Esophagus (tissue), 2 donors: ENCODE measurements around the gene DAAM2. TPM values are rescaled to one million over a fixed set of nuclear protein-coding genes. Genes with fewer than 3 reads are reported as not detected.

ENCODE experiments used
- H3K27ac ChIP-seq, 2 donors: one replicate each; pipeline ENCODE4 v1.5.1; 2013; ENCODE audit warnings: low read depth in 2 of 2, mild to moderate bottlenecking in 2 of 2, inconsistent platforms in 1 of 2, low read length in 1 of 2, moderate library complexity in 1 of 2
- H3K27me3 ChIP-seq, 2 donors: one replicate each; pipeline ENCODE4 v1.6.1; 2013; ENCODE audit warnings: low read length in 2 of 2, control low read depth in 1 of 2, mild to moderate bottlenecking in 1 of 2; ENCODE audit not compliant: insufficient read depth in 2 of 2, control insufficient read depth in 1 of 2
- H3K36me3 ChIP-seq, 2 donors: one replicate each; pipeline ENCODE4 v1.6.1; 2013; ENCODE audit warnings: low read length in 1 of 2; ENCODE audit not compliant: control insufficient read depth in 2 of 2, insufficient read depth in 2 of 2
- H3K4me1 ChIP-seq, 2 donors: one replicate each; pipeline ENCODE4 v1.6.1; 2013; ENCODE audit warnings: low read length in 1 of 2; ENCODE audit not compliant: control insufficient read depth in 2 of 2, insufficient read depth in 2 of 2
- H3K4me3 ChIP-seq, 2 donors: one replicate each; pipeline ENCODE4 v1.5.1; 2013; ENCODE audit warnings: low read length in 2 of 2, mild to moderate bottlenecking in 2 of 2, low read depth in 1 of 2, moderate library complexity in 1 of 2
- H3K9me3 ChIP-seq, 2 donors: one replicate each; pipeline ENCODE4 v1.6.1; 2013; ENCODE audit warnings: mild to moderate bottlenecking in 2 of 2, low read depth in 1 of 2, low read length in 1 of 2, moderate library complexity in 1 of 2; ENCODE audit not compliant: control insufficient read depth in 2 of 2, insufficient read depth in 1 of 2
- WGBS, 2 donors: extraction: QIAGEN DNeasy Blood & Tissue Kit; methylation state at CpG; one replicate each; pipeline ENCODE4 v1.1.7; 2013; 5-methylcytosine and 5-hydroxymethylcytosine counted together
- polyA plus RNA-seq, 2 donors: library from polyadenylated mRNA; stranded (reverse); fragments of 200-250 nt; gene quantifications; one replicate each; pipeline ENCODE4 v1.2.3, GENCODE V29; 2013
- donor health status: healthy with polysubstance abuse.
- donor health status: Bipolar disorder and iron deficiency.

The DAAM2 gene
- polyA plus RNA-seq, 2 donors, result 10.7 to 11.3 TPM

DNA sequence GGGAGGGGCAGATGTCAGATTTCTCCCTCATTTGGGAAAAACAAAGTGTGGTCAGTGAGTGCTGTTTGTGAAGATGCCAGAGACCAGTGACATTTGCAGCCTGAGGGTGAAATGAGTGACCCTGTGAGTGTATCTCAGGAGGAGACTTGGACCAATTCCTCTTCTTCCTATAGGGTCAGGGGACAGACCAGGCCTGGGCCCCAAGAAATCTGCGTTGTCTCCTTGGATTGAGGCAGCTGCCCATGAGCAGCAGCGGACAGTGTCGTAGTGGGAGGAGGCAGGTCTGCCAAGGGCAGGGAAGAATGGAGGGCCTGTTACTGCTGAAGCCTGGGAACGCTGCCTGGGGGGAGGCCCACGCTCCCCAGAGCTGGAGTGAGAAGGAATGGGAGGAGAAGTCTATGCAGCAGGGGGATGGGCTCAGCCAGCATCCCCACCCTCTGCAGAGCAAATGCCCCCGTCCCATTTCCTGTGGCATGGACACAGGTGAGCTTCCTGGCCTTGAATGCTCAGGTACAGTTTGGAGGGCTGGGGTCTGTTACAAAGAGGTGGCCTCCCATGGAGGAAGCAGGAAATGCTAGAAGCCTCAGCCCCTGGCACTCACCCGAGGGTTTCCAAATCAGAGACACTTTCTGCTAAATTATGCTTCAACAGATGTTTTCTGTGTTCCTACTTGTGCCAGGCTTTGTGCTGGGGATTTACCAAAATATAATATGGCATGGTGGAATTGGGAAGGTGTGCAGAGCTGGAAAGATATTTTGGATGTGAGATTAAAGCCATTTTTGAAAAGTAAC is 29.8 kb downstream of the DAAM2 start:
- Histone ChIP-seq H3K9me3 (no peaks in the 10 kb centered on the region), H3K36me3 (no peaks in the 10 kb centered on the region), H3K4me3 (no peak overlapping the region), H3K27ac (peak overlapping the region; percentile 74 to 77), H3K4me1 (peaks cover 7 to 8% of the 10 kb centered on the region in 2 donors), H3K27me3 (no peaks in the 10 kb centered on the region)
- 56 to 57% methylated on average over 7 of the region's 7 CpGs for WGBS, 2 donors

DNA sequence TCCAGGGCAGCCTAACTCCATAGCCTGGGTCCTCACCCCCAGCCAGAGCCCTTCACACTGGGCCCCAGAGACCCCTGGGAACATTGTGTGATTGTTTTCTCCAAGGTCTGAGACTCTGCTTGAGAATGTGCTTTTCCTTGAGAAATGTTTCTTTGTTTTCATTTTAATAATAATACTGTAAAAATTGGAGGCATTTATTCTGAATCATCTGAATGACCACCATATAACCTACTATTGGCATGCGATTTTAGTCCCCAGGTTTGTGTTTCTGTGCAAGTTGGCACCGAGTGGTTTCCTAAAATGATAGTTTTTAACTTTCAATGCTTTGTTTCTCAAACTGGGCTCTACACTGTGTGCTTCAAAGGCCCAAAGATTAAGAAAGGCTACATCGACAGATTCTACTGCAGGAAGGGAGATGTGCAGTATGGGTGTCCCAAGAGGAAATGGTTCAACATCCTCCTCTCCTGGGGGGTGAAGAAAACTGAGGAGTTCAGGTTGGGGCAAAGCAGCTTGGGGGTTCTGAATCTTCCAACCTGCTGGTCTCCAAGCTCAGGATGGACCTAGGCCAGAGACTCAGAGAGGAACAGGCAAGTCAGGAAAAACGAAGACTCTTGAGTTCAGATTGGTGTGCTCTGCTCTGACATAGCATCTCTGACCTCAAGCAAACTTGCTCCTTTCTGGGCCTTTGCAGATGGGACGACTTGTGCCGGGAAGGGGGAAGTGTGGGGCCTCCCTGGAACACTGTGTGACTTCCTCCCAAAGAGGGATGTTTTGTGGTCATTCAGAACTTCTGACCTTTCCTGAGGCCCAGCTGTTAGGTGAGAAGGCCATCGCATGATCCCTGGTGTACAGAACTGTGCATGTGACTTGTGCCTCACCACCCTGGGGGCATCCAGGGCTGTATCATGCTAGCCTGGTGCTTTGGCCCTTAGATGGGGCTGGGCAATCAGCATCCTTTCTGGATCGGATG is 31.0 kb downstream of the DAAM2 start:
- Histone ChIP-seq H3K27me3 (no peaks in the 10 kb centered on the region), H3K27ac (peak overlapping the region; percentile 69 to 74), H3K36me3 (no peaks in the 10 kb centered on the region), H3K9me3 (no peaks in the 10 kb centered on the region), H3K4me3 (no peak overlapping the region), H3K4me1 (peaks cover 7 to 8% of the 10 kb centered on the region in 2 donors)
- WGBS, 2 donors, result 60 to 74% methylated on average over 8 of the region's 8 CpGs

DNA sequence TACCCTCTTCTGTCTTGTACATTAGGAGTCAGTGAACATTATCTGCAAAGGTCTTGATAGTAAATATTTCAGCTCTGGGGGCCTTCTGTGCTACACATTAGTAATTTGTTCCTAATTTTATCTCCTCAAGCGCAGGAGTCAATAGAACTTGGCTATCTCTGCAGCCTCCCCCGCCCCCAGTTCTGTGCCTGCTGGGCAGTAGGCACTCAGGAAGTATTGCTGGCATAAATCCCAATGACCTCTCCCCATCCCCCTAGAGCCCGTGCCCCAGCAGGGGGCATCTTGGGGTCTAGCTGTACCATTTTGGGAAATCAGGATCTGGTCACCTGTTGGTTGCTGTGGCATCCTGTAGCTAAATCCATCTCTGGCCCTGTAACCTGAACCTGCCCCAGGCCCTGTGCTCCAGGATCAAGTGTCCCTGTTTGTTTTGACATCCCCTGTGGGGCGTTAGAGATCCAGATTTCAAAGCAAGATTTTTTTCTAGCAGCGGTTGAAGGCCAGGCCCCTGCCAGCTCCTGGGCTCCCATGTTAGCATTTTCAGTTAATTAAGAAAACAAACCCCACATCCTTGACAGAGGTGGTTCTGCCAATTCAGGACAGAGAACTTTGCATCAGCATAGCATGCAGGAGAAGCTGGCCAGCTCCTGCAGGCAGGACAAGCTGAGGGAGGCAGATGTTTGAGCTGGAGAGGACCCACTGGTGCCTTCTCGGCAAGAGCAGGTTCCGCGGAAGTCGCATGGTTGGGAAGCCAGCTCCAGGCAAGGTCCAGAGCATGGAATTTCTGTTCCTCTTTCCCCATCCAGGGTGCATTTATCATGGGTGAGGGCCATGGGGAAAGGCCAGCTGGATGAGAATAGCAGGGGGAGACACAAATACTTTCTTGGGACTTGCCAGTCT is 32.1 kb downstream of the DAAM2 start:
- peaks cover 5 to 7% of the 10 kb centered on the region in 2 donors for H3K4me1 ChIP-seq
- peak overlapping the region; percentile 56 to 74 for H3K27ac ChIP-seq
- 68 to 75% methylated on average over 9 of the region's 9 CpGs for WGBS, 2 donors

DNA sequence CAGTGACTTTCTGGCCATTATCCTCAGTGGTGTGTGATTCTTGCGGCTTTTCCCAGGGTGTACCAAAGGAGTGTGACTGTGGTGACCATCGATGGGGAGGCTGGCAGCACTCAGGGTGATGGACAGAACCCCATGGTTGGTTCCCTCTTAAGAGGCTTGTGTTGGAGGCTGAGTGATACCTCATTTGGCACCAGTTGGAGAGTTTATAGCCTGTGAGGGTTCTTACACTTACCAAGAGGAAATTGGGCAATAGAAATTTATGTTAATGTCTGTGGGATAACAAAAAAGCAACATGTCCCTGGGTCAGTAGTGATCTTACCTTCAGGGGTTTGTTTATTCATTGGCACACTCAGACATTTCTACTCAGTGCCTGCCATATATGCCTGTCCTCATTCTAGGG is 37.2 kb downstream of the DAAM2 start:
- Histone ChIP-seq H3K36me3 (no peaks in the 10 kb centered on the region), H3K4me3 (no peak overlapping the region), H3K27ac (peak overlapping the region in 1 of 2 donors; percentile 17), H3K27me3 (no peaks in the 10 kb centered on the region), H3K9me3 (no peaks in the 10 kb centered on the region), H3K4me1 (peaks cover 0 to 4% of the 10 kb centered on the region in 2 donors)
- WGBS, 2 donors, result 74 to 83% methylated on average over 2 of the region's 2 CpGs

More for the DNA sequence above, 32.1 kb downstream of the DAAM2 start:
- H3K36me3 ChIP-seq, result no peaks in the 10 kb centered on the region
- no peak overlapping the region for H3K4me3 ChIP-seq
- H3K27me3 ChIP-seq, result no peaks in the 10 kb centered on the region
- no peaks in the 10 kb centered on the region for H3K9me3 ChIP-seq

DNA sequence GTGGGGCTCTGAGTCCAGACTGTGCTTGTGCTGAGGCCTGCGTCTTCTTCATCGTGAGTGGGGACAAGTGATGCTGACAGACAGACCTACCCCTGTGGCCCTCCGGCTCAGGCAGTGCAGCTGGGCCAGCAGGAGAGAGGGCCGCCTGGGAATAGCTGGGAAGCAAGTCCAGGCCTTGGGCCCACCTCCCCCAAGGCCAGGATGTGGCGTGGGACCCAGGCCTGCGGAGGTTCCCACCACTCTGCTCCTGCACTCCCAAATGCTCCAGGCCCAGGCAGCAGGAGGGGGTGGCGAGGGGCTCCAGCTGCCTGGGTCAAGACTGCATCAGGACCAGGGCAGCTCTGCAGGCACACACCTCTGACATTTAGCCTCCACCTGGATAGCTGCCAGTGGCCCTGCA is 38.3 kb downstream of the DAAM2 start:
- Histone ChIP-seq H3K27me3 (no peaks in the 10 kb centered on the region), H3K27ac (peak overlapping the region in 1 of 2 donors; percentile 1), H3K9me3 (no peaks in the 10 kb centered on the region), H3K4me1 (no peaks in the 10 kb centered on the region), H3K4me3 (no peak overlapping the region), H3K36me3 (no peaks in the 10 kb centered on the region)
- WGBS, 2 donors, result 72 to 85% methylated on average over 7 of the region's 7 CpGs

DNA sequence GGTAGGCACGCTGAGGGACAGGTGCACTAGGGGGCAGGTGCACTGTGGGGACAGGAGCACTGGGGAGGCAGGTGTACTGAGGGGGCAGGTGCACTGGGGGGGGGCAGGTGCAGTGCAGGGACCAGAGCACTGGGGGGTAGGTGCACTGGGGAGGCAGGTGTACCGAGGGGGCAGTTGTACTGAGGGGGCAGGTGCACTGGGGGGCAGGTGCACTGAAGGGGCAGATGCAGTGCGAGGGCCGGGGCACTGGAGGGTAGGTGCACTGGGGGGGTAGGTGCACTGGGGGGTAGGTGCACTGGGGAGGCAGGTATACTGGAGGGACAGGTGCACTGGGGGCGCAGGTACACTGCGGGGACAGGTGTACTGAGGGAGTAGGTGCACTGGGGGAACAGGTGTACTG is 39.5 kb downstream of the DAAM2 start:
- Histone ChIP-seq H3K4me1 (no peaks in the 10 kb centered on the region), H3K27ac (no peak overlapping the region), H3K27me3 (no peaks in the 10 kb centered on the region), H3K36me3 (no peaks in the 10 kb centered on the region), H3K4me3 (no peak overlapping the region), H3K9me3 (no peaks in the 10 kb centered on the region)
- WGBS, 2 donors, result 85 to 91% methylated on average over 6 of the region's 6 CpGs

DNA sequence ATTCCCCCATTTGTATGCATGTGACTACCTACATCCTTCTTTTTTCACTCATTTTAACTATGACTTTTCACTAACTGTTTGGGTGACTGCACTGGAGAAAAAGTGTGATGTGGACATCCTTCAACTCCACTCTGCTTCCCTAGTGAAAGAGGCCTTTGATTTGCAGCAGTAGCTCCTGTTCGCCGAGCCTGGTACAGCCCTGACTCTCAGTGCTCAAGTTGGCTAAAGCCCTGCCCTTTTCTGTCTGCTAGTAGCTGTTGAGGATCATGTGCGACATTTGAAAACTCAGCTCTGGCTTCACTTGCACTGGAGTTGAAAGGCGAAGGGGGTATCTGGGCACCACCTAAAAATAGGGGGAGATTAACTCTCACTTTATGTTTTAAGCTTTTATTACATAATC is 42.1 kb downstream of the DAAM2 start:
- Histone ChIP-seq H3K9me3 (no peaks in the 10 kb centered on the region), H3K27ac (peak overlapping the region in 1 of 2 donors; percentile 53), H3K27me3 (no peaks in the 10 kb centered on the region), H3K36me3 (no peaks in the 10 kb centered on the region), H3K4me1 (no peaks in the 10 kb centered on the region), H3K4me3 (no peak overlapping the region)
- WGBS, 2 donors, result 77 to 78% methylated on average over 4 of the region's 4 CpGs

DNA sequence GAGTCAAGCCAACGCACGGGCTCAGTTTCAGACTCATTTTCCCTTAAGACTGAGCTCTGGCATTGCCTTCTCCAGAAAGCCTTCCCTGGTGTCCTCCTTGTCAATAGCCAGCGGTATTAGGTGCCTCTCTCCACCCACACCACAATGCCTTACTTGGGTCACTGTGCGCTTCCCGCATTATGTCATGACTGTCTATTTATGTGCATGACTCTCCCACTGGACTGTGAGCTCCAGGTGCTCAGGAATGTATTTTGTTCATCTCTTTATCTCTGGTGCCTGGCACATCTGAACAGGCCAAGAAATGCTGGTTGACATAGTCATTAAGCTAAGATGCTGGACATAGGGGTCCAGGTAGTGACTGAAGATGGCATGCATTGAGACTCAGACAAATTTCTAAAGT is 42.7 kb downstream of the DAAM2 start:
- no peak overlapping the region for H3K27ac ChIP-seq
- no peaks in the 10 kb centered on the region for H3K36me3 ChIP-seq
- H3K9me3 ChIP-seq, result no peaks in the 10 kb centered on the region
- WGBS, 2 donors, result 83 to 90% methylated on average over 5 of the region's 5 CpGs
- no peak overlapping the region for H3K4me3 ChIP-seq
- H3K27me3 ChIP-seq, result no peaks in the 10 kb centered on the region
- no peaks in the 10 kb centered on the region for H3K4me1 ChIP-seq

DNA sequence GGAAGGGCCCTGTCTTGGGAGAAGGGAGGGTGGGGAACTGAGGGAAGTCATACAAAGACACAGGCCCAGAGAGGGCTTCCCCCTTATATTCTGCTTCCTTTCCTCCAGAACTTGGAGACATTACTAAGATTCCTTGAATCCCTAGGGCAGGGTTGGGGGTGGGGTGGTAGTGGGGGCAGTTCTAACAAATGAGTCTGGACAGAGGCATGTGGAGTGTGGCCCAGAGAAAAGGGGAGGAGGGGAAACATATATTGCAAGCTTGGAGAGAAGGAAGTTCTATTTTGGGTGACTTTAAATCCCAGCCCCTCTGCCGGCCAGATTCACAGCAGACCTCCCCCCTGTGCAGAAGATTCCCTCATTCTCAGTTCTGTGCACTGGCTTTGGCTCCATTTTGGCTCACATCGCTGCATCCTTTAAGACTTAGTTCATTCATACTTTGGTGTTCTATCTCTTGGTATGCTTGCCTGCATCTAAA is 43.7 kb downstream of the DAAM2 start:
- Histone ChIP-seq H3K4me1 (no peaks in the 10 kb centered on the region), H3K36me3 (no peaks in the 10 kb centered on the region), H3K27me3 (no peaks in the 10 kb centered on the region), H3K9me3 (no peaks in the 10 kb centered on the region), H3K4me3 (no peak overlapping the region), H3K27ac (no peak overlapping the region)
- WGBS, 2 donors, result 47 to 71% methylated on average over 2 of the region's 2 CpGs
